Keratinocyte (primary cell): ENCODE results near the gene MEG3. TPM values are rescaled to one million over a fixed set of nuclear protein-coding genes. Genes with fewer than 3 reads are reported as not detected.

ENCODE experiments used
- DNase-seq: peaks from one replicate; pipeline ENCODE4 v3.0.0-alpha.2; 2011; ENCODE audit warnings: low read depth, missing footprints, low spot score
- FAIRE-seq: peaks from 2 replicates; lab custom pipeline; 2011; peaks lifted over from hg19 to GRCh38; lab: Jason Lieb, UNC
- H2AFZ ChIP-seq: 2 replicates; pipeline ENCODE4 v1.6.0; 2012; ENCODE audit warnings: low read length, control low read depth, inconsistent platforms; ENCODE audit not compliant: control insufficient read depth
- H3K27ac ChIP-seq: 2 replicates; pipeline ENCODE4 v1.5.1; 2011; ENCODE audit warnings: low read length; ENCODE audit not compliant: control insufficient read depth, insufficient read depth
- H3K27me3 ChIP-seq: 3 replicates; pipeline ENCODE4 v1.6.0; 2011; ENCODE audit warnings: low read length; ENCODE audit not compliant: control insufficient read depth, insufficient read depth; ENCODE audit errors: extremely low read depth
- H3K36me3 ChIP-seq, 2 experiments: 2 replicates in 1 of 2; 3 replicates in 1 of 2; pipeline ENCODE4 v1.5.1; 2011; ENCODE audit warnings: low read length in 2 of 2, mild to moderate bottlenecking in 1 of 2; ENCODE audit not compliant: control insufficient read depth in 2 of 2, insufficient read depth in 2 of 2; ENCODE audit errors: extremely low read depth in 1 of 2
- H3K4me1 ChIP-seq: 3 replicates; pipeline ENCODE4 v1.5.1; 2011; ENCODE audit warnings: low read length; ENCODE audit not compliant: control insufficient read depth, insufficient read depth; ENCODE audit errors: extremely low read depth
- H3K4me2 ChIP-seq: 3 replicates; pipeline ENCODE4 v1.6.0; 2011; ENCODE audit warnings: low read depth, low read length; ENCODE audit not compliant: control insufficient read depth, insufficient read depth; ENCODE audit errors: extremely low read depth
- H3K4me3 ChIP-seq, 3 experiments: fragments of 200-600 bp in 1 of 3; sonication (generic) in 1 of 3; 2 replicates in 2 of 3; 3 replicates in 1 of 3; pipeline ENCODE4 v1.5.1; 2011 to 2016; ENCODE audit warnings: low read length in 3 of 3, mild to moderate bottlenecking in 3 of 3, control low read depth in 2 of 3, inconsistent platforms in 1 of 3, low read depth in 1 of 3, mixed read lengths in 1 of 3, mixed run types in 1 of 3, moderate library complexity in 1 of 3; ENCODE audit not compliant: control insufficient read depth in 2 of 3, insufficient read depth in 2 of 3; ENCODE audit errors: extremely low read depth in 1 of 3
- H3K79me2 ChIP-seq: 2 replicates; pipeline ENCODE4 v1.6.0; 2012; ENCODE audit warnings: low read length; ENCODE audit not compliant: control insufficient read depth, insufficient read depth
- H3K9ac ChIP-seq: 3 replicates; pipeline ENCODE4 v1.6.0; 2011; ENCODE audit warnings: low read length; ENCODE audit not compliant: control insufficient read depth, insufficient read depth; ENCODE audit errors: extremely low read depth
- H3K9me1 ChIP-seq: 3 replicates; pipeline ENCODE4 v1.6.0; 2011; ENCODE audit warnings: low read length; ENCODE audit not compliant: control insufficient read depth, insufficient read depth; ENCODE audit errors: extremely low read depth
- H3K9me3 ChIP-seq: 2 replicates; pipeline ENCODE4 v1.5.1; 2012; ENCODE audit warnings: low read depth, low read length; ENCODE audit not compliant: control insufficient read depth
- H4K20me1 ChIP-seq: 3 replicates; pipeline ENCODE4 v1.6.0; 2011; ENCODE audit warnings: low read length; ENCODE audit not compliant: control insufficient read depth, insufficient read depth; ENCODE audit errors: extremely low read depth
- EZH2 ChIP-seq: IDR thresholded peaks from one replicate; pipeline ENCODE4 v1.6.1; 2012; ENCODE audit warnings: inconsistent platforms, mild to moderate bottlenecking, low read length, moderate library complexity
- dilution Hi-C: fragments of 300-500 bp; cut with MboI; formaldehyde crosslinking; loops from one replicate; pipeline ENCODE4 v1.7.0; 2020; ENCODE audit warnings: low sequenced_read_pairs; ENCODE audit not compliant: extremely low pct_ligation_motif_present
- polyA plus RNA-seq, 5 experiments: library from polyadenylated mRNA; depleted of rRNA in 3 of 5; stranded (reverse) in 3 of 5; stranded (forward) in 1 of 5; unstranded in 1 of 5; fragments of >200 nt; gene quantifications; 1 replicate in 1 of 5; 2 replicates in 3 of 5; 3 replicates in 1 of 5; pipeline versions ENCODE4 v1.2.1 to v1.2.3, GENCODE V29; 2011 to 2012; ENCODE audit warnings: missing spikeins in 2 of 5, low read depth in 1 of 5, low replicate concordance in 1 of 5
- TF ChIP-seq, protein P1 (sequence below), 3 experiments: IDR thresholded peaks in 1 of 3; conservative IDR thresholded peaks in 1 of 3; optimal IDR thresholded peaks in 1 of 3; 2 replicates in 2 of 3; 3 replicates in 1 of 3; pipeline versions ENCODE3 to v1.5.1; 2011; ENCODE audit warnings: low read length in 3 of 3, mild to moderate bottlenecking in 3 of 3, moderate library complexity in 2 of 3, control low read depth in 1 of 3, inconsistent platforms in 1 of 3; ENCODE audit not compliant: insufficient read depth in 2 of 3; ENCODE audit errors: extremely low read depth in 1 of 3

Gene MEG3
- polyA plus RNA-seq, 1 donor (not counting 4 experiments of a cell fraction or from before 2014, with no cell fraction given): 5.6 TPM

DNA sequence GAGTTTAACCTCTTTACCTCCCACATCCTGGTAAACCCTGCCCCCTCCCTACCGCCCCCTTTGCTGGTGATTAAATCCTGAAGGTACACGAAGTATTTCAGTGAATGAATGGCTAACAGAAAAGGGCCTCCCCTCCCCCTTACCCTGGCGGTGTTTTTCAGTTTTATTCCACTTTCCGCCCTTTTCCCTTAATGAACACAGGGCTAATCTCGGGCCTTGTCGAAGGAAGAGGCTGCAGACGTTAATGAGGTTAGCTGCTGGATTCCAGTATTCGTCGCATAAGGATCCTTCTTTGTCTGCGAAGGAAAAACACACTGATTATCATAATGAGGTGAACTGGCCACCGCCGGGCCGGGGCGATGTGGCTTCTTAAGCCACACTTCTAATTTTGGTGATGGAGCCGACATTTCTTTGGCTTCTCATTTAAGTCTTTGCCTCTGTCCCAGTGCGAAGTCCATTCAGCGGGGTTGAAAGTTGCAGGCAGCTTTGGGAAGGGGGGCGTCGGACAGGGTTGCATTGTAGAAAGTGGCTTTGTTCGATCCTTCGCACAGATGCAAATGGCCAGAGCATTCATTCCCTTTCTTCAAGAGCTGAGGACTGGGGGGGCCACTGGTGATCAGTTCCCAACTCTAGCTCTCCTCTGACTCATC, 6.5 kb downstream of the MEG3 start:
- H3K27me3 ChIP-seq: peaks cover 6% of the 10 kb centered on the region

DNA sequence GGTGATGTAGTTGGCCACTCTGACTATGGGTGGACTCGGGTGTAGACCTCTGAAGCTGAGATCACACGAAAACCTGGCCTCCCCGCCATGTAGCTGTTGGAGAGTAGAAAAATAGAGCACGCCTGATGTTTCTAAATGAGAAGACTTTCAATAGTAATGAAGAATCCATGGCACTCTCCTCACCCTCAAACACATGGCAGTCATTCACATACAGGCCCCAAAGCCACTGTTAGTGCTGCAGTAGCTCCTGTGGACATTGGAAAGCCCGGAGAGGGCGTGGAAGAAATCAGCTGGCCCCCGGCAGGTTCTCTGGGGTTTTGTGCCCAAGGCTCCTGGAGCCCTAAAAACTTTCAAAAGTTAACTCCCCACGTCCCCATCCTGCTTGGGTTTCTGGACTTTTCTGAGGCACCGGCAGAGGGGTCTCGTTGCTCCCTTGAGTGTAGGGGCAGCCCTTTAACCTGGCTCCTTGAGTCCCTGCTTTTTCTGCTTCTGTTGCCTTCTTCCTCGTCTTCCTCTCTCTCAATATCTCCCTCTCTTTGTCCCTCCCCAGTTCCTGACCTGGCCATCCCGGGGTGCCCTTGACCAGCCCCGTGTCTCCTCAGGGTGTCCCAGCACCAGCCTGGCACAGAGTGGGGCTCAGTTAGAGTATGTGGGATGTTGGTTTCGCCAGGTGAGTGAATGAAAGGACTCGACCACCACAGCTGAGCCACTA, 8.3 kb downstream of the MEG3 start:
- Histone ChIP-seq H3K79me2 (no peaks in the 10 kb centered on the region), H3K4me2 (no peak overlapping the region), H3K27me3 (no peaks in the 10 kb centered on the region), H4K20me1 (no peaks in the 10 kb centered on the region), H3K9me1 (no peaks in the 10 kb centered on the region), H3K27ac (no peak overlapping the region), H3K4me3 (no peak overlapping the region), H3K9ac (no peak overlapping the region), H3K9me3 (no peaks in the 10 kb centered on the region), H3K36me3 (no peaks in the 10 kb centered on the region), H3K4me1 (no peaks in the 10 kb centered on the region), H2AFZ (no peak overlapping the region)
- no peak for FAIRE-seq
- TF ChIP-seq, protein P1, sequence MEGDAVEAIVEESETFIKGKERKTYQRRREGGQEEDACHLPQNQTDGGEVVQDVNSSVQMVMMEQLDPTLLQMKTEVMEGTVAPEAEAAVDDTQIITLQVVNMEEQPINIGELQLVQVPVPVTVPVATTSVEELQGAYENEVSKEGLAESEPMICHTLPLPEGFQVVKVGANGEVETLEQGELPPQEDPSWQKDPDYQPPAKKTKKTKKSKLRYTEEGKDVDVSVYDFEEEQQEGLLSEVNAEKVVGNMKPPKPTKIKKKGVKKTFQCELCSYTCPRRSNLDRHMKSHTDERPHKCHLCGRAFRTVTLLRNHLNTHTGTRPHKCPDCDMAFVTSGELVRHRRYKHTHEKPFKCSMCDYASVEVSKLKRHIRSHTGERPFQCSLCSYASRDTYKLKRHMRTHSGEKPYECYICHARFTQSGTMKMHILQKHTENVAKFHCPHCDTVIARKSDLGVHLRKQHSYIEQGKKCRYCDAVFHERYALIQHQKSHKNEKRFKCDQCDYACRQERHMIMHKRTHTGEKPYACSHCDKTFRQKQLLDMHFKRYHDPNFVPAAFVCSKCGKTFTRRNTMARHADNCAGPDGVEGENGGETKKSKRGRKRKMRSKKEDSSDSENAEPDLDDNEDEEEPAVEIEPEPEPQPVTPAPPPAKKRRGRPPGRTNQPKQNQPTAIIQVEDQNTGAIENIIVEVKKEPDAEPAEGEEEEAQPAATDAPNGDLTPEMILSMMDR (optimal IDR thresholded peaks at IDR 0.05 in 1 of 3, IDR thresholded peaks at IDR 0.05 in 1 of 3, conservative IDR thresholded peaks at IDR 0.05 in 1 of 3; ENCODE audit: extremely low read depth in 1 of 3, insufficient read depth in 2 of 3, low read length in 3 of 3): no peak
- DNase-seq: no peak
- dilution Hi-C loops: no loop called here

More for the DNA sequence above, 6.5 kb downstream of the MEG3 start:
- dilution Hi-C loops: no loop called here
- no peaks in the 10 kb centered on the region for H3K79me2 ChIP-seq
- H3K4me2 ChIP-seq: no peak overlapping the region
- DNase-seq (no peak), FAIRE-seq (no peak)
- no peak for TF ChIP-seq EZH2
- H3K27ac ChIP-seq: no peak overlapping the region
- no peak overlapping the region for H3K4me3 ChIP-seq
- H2AFZ ChIP-seq: no peak overlapping the region
- H3K9ac ChIP-seq: no peak overlapping the region
- H3K9me3 ChIP-seq: no peaks in the 10 kb centered on the region
- no peaks in the 10 kb centered on the region for H3K9me1 ChIP-seq
- no peaks in the 10 kb centered on the region for H3K36me3 ChIP-seq
- H3K4me1 ChIP-seq: no peaks in the 10 kb centered on the region
- H4K20me1 ChIP-seq: no peaks in the 10 kb centered on the region
